GM19324 (cell line): Measurements from ENCODE around the gene PKN1.
"Not testable (repeated sequence)": the region's sequence is repeated elsewhere in the genome, so short reads cannot be mapped to it uniquely, and the experiment has no call there.

Experiments
- ATAC-seq: cut with Tn5 transposase; IDR thresholded peaks from one replicate; pipeline ENCODE4 v1.9.1; 2021; ENCODE audit warnings: mild to moderate bottlenecking, moderate library complexity; ENCODE audit not compliant: unreplicated experiment, low FRiP score

Gene PKN1

DNA sequence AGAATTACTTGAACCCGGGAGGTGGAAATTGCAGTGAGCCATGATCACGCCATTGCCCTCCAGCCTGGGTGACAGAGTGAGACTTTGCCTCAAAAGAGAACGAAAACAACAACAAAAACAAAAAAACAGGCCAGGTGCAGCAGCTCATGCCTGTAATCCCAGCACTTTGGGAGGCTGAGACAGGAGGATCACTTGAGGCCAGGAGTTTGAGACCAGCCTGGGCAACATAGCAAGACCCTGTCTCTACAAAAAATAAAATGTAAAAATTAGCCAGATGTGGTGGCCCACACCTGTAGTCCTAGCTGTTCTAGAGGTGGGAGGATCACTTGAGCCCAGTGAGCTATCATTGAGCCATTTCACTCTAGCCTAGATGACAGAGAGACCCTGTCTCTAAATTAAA, 19.2 kb downstream of the PKN1 start:
- not testable (repeated sequence) for ATAC-seq

DNA sequence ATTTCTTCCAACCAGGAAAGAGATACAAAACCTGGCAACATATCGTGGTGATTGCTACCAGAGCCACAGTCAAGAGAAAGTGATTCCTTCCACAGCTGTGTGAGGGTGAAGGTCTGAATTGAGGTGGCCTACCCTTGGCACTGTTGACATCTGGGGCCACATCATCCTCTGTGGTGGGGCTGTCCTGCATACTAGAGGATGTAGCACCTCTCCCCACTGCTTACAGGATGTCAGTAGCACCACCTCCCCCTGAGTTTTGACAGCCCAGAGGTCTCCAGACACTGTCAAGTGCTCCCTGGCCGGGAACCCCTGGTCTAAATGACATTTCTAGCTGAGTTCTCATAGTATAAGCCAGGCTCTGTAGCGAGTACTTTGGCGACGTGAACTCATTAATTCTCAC, 26.6 kb downstream of the PKN1 start:
- no peak for ATAC-seq

DNA sequence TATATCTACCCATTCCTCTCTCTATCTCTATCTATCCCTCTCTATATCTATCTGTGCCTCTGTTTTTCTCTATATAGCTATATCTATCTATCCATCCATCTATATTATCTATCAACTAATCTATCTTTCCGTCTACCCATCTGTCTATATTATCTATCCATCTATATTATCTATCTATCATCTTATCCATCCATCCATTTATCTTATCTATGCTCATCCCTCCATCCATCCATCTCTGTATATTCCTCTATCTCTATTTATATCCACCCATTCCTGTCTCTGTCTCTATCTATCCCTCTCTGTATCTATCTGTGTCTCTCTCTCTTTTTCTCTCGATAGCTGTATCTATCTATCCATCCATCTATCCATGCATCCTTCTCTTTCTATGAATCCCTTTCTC, 27.8 kb downstream of the PKN1 start:
- no peak for ATAC-seq

DNA sequence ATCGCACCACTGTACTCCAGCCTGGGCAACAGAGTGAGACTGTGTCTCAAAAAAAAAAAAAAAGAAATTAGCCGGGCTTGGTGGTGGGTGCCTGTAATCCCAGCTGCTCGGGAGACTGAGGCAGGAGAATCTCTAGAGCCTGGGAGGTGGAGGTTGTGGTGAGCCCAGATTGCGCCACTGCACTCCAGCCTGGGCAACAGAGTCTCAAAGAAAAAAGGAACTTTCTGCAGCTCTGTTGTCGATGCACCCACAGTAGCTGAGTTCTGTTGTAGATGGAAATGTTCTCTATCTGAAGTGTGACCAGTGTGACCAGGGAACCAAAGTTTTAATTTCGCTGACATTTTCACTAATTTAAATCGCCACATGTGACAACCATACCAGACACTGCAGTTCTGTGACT, 29.3 kb downstream of the PKN1 start:
- ATAC-seq: not testable (repeated sequence)

DNA sequence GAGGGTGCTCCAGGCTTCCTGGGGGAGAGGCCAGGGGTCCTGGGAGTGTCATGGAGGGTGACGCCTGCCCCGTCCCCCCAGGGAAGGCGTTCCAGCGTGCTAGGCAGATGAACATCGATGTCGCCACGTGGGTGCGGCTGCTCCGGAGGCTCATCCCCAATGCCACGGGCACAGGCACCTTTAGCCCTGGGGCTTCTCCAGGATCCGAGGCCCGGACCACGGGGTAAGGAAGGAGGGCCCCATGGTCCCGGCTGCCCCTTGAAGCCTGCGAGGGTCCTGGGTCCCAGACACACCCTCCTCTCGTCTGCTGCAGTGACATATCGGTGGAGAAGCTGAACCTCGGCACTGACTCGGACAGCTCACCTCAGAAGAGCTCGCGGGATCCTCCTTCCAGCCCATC, 30.6 kb downstream of the PKN1 start:
- no peak for ATAC-seq

DNA sequence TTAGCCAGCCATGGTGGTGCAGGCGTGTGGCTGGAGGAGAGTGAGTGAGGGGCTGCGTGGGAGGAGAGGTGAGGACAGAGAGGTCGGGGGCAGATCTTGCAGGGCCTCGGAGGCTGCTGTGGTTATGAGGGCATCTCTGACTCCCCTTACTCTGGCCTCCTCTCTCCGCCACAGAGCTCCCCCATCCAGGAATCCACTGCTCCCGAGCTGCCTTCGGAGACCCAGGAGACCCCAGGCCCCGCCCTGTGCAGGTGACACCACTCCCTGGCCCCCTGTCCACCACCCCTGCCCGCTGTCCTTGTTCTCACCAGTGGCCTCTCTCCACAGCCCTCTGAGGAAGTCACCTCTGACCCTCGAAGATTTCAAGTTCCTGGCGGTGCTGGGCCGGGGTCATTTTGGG, 34.3 kb downstream of the PKN1 start:
- no peak for ATAC-seq

DNA sequence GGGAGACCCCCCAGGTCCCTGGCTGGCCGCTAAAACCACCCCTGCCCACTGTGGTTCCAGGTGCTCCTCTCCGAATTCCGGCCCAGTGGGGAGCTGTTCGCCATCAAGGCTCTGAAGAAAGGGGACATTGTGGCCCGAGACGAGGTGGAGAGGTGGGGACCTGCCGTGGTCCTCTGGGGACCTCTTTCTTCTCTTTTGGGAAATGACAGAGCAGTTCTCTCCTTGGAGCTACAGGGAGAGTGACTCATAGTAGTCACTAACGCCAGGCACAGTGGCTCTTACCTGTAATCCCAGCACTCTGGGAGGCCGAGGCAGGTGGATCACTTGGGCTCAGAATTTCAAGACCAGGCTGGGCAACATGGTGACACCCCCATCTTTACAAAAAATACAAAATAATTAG, 34.7 kb downstream of the PKN1 start:
- ATAC-seq: no peak

DNA sequence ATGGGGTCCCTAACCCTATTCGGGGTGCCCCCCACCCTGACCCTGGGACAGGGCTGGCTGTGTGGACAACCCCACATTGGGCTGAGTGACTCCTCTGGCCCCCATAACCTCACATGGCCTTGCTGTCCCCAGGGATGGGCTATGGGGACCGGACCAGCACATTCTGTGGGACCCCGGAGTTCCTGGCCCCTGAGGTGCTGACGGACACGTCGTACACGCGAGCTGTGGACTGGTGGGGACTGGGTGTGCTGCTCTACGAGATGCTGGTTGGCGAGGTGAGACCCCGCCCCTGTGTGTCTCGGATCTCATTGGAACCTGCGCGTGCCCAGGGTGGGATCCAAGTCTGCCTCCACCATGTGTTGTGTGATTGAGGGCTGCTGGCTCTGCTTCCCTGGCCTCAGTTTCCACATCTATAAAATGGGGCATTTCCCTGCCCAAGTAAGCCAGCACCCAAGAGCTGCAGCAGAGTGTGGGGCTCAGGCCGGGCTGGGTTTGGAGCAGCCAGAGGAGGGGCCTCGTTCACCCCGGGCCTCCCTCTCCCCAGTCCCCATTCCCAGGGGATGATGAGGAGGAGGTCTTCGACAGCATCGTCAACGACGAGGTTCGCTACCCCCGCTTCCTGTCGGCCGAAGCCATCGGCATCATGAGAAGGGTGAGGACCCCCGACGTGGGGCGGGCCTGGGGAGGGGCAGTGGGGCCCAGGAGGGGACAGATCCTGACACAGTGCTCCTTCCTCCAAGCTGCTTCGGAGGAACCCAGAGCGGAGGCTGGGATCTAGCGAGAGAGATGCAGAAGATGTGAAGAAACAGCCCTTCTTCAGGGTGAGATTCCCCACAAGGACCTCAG, 37.1 kb downstream of the PKN1 start:
- no peak for ATAC-seq

DNA sequence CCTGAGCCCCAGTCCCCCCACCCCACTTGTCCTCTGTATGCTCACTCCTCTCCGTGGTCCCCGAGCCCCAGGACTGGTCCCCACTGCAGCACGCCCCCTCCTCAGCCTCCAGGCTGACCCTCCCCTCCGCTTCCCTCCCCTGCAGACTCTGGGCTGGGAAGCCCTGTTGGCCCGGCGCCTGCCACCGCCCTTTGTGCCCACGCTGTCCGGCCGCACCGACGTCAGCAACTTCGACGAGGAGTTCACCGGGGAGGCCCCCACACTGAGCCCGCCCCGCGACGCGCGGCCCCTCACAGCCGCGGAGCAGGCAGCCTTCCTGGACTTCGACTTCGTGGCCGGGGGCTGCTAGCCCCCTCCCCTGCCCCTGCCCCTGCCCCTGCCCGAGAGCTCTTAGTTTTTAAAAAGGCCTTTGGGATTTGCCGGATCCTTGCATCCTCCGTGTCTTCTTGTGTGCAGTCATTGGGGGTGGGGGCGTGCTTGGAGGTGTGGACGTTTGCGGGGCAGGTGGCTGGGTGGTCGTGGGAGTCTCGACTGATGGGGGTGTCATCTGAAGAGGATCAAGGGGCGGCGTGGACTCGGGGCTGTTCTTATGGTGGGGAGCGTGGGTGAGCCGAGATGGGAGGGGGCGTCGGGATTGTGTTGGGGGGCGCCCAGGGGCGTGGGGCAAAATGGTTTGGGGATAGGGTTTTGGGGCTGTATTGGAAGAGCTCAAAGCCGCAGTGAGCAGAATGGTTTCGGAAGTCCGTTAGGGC, 38.5 kb downstream of the PKN1 start:
- no peak for ATAC-seq

DNA sequence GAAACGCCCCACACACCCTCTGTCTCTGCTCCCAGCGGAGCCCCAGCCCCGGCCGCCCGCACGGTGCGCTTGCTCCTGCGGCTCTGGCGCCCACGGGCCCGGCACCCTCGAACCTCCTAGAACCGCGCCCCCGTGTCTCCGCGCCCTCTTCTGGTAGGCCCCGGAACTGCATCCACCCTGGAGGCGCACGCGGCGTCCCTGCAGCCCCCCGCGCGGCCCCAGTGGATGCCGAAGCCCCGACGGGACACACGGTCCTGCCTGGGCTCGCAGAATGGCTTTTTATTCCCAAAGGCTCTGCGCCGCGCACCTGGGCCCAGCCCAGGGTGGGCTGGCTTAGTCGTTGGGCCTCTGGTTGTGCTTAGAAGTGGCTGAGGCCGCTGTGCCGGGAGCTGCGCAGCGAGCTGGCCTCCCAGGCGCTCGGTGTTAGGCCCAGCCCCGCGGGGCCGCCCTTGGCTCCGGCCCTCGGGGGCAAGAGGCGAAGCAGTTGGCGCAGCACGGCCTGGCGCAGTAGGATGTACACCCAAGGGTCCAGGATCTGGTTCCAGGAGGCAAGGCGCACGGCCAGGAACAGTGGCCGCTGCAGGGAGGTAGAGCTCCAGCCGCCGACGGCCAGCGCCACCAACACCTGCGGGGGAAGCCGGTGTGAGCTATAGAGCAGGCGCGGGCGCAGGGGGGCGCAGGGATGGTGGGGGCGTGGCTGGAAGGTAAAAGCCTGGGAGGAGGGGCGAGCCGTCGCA, 39.3 kb downstream of the PKN1 start:
- no peak for ATAC-seq

DNA sequence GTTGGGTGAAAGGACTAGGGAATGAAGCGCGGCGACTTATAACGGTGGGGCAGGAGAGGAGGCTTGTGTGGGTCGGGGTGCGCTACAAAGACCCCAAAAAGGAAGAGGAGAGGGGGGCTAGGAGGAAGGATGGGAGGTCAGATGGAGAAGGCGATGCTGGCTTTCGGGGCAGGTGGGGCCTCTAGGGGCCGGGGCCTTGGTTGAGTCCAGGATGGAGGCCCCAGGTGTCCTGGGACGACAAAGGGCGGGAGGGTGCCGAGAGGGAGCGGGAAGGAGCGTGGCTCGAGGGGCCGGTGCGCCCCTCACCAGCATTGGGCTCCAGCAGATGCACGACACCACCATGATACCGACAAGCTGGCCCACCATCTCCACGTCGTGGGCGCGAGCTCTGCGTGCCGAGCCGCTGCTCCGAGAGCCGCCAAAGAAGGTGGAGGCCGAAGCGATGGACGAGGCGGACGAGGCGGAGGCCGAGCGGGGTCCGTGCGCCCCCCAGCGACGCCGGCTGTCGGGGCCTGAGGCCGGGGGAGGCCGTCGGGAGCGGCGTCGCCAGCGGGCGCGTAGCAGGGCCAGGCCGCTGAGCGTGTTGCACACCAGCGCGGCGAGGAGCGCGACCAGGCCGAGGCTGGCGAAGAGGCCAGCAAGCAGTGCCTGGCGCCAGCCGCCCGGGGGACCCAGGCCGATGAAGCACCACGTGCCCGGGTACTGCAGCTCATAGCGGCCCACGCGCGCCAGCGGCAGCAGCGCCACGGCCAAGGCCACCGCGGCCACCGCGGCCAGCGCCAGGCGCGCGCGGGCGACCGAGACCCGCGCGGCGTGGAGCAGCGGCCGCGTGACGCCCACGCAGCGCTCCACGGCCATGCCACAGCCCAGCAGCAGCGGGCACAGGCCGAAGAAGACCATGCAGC, 40.2 kb downstream of the PKN1 start:
- ATAC-seq: no peak

DNA sequence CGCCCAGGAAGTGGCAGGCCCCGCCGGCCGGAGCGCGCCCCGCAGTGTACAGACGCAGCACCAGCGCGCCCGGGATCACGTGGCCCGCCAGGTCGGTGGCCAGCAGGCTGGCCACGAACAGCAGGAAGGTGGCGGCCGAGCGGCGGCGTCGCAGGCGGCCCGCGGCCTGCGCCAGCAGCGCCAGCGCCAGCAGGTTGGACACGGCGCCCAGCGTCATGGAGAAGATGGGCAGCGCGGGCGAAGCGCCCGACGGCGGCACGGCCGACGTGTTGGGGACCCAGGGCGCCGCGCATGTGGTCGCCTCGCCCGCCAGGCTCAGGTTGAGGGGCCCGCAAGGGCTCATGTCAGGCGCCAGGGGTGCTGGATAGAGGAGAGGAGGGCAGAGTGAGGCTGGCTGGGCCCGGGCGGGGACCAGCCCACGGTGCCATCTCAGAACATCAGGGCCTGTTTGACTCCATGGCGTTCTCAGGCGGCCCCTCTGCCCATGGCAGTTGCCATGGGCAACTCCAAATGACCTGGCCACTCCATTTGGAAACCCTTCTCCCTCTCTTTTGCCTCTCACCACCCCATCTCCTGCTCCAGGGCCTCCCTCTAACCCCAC, 41.0 kb downstream of the PKN1 start:
- no peak for ATAC-seq

DNA sequence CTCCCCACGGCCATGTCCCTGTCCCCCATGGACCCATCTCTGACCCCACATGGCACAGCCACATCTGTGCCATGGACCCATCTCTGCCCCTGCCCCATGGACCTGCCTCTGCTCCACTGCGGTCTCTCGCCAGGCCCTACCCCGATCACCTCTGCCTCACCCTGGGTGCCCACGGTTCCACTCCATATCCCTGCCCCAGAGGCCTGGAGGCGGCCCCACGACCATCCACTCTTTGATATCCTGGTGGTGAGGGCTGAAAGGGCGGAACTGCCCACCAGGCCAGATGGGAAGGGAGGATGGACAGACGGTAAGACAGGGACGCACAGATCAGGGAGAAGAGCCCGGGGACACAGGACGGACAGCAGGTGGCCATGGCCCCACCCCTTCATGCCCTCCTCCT, 41.7 kb downstream of the PKN1 start:
- ATAC-seq: no peak

DNA sequence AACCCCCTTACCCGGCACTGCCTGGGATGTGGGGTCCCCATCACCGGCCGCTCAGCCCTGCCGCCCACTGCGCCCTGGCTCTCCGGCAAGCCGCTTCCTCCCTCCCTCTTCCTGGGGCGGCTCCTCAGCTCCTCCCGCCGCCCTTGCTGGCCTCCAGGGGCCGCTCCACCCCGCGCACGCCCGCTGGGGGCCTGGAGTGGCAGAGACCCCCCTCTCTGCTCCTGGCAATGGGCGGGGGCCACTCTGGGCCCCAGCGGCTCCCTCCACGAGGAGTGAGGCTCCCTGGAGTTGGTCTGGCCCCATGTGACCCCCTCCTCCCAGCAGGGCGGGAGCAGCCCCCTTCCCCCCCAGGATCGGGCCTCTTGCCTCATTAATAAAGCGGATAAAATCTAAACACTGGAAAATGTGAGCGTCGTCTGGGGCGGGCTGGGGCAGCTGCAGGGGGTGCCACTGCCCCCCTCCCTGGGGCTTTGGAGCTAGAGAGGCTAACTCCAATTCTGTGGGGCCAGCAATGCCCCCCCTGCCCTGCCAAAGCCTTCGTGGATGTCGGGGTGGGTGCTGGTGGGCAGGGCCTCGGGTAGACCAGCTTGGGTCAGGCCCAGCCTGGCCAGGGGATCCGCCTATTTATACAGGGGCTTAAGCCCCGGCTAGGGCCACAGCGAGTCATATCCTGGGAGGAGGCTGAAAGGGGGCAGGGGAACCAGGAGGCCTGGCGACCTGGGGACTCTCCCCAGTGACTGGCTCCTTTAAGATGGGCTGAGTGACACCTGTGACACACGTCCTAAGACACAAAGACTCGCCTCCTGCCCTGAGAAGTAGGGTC, 42.4 kb downstream of the PKN1 start, which contains the start of gene PTGER1:
Gene PTGER1 (minus strand): TSS at position 104 of the 823 bp plus-strand sequence. CDS start 1,034 bp downstream, outside the sequence.
- ATAC-seq: no peak

DNA sequence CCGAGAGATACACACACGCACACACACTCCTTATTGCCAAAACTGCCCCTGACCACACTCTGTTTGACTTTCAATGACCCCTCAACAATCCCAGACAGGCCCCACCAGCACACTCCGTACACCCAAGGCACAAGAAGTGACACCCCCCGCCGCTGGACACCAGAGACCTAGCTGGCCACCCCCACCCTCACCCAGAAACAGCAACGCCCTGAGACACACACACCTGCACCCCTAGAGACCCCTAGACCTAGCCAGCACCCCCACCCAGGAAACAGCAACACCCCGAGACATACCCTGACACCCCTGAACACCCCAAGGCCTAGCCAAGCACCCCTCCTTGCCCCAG, 43.2 kb downstream of the PKN1 start:
- no peak for ATAC-seq

DNA sequence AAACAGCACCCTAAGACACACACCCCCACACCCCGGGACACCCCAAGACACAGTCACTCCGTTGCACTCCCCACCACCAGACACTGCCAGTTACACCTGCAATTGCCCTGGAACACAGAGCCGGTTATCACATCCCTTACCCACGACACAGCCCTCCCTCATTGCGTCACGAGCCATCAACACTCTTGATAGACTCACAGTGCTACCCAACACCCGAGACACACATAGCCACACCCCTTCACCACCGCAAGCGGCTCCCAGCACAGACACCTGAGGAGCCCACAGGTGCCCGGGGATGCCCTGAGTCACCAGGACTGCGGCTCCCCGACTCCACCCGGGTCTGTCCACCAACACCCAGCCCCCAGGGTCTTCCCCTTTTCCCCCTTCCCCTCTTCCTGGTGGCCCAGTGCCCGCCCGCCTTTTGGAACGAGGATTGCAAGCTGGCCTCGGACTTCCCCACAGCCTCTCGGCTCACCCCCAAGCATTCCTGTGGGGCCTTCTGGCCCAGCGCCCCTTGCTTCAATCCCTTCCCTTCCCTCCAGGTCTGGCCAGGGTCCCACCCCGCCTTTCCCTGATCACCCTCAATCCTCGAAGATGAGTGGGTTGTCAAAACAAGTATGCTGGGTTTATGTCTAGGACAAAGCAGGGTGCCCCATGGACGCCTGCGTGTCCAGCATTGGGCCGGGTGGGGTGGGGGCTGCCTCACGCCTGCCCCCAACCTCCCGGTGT, 43.7 kb downstream of the PKN1 start:
- no peak for ATAC-seq

DNA sequence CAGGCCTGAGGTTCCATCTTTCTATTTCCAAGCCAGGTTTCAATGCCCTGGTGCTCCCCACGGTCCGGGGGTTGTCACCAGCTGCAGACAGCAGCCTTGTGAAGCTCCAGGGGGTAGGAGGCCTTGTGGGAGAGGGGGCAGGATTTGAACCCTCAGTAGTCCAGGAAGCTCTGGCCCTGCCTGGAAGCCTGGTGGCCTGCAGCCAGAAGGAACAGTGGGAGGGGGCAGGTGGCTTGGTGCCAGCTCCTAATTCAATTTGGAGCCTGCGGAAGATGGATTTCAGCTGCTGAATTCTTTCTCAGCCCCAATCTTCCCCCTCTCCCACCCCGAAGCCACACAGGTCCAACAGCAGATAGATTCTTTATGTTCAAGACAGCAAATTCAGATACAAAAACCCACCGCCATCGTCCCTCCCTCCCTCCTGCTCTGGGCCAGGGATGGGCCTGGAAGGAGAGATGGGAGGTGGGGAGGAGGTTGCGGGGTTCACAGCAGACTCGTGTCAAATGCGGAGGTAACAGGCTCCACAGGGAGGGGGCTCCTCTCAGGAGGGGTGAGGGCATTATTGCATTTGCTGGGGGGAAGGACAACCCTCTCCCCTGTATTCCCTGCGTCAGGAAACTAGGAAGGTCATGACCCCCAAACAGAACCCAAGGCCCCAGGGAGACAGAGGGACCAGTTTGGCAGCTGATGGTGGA, 44.5 kb downstream of the PKN1 start:
- ATAC-seq: no peak

DNA sequence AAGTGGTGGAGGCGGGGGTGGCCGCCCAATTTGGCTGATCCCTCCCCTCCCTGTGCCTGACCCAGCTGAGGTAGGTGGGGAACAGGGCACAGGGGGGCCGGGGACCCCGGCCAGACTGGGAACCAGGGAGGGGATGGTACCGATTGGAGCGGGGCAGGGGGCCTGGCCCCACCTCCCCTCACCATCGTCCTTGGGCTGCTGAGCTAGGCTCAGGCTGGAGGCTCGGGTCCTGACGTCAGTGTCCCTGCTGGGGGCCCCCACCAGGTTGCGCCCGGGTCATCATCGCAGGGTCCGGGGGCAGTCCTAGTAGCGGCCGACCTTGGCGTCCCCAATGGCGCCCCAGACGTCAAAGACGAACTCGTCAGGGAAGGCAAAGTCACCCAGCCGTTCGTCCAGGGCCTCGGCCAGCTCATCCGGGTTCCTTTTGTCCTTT, 45.0 kb downstream of the PKN1 start:
- ATAC-seq: no peak
